Measurements from ENCODE around the gene SLC28A3. TPM values are rescaled to one million over a fixed set of nuclear protein-coding genes. Genes with fewer than 3 reads are reported as not detected.

The SLC28A3 gene
- total and polyA plus RNA-seq, 4 donors: 0.24 to 3.6 (median 0.46) TPM

DNA sequence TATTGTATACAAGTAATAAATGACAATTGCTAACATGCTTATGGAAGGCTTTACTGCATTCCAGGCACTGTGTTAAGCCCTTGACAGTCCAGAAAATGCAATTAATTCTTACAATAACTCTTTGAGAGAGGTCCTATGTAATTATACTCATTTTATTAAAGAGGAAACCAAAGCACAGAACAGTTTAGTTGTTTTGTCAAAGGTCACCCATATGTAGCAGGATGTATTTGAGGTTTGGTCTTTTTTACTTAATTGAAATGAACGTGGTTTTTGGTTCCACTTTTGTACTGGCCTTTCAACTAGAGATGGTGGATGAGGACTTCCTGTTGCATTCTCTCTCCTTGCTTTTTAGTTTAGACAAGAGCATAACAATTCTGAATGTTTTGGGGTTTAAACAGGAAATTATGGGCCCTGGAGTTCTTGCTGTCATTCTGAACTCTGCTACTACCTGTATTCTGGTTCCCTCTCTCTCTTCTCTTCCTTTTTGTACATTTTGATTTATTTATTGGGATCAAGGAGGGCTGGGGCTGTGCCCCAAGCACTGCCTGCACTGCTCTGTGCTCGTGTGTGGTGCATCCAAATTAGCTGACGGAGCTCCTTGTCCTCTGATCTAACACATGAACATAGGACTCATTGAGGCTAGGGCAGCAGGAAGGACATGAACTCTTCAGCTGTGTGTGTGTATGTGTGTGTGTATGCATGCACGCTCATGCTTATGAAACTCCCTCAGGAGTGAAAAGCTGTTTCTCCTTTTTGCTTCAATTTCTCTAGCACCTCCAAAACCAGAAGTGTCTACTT is 47.4 kb downstream of the SLC28A3 start:
- Histone ChIP-seq H3K4me1 (ENCODE audit: control insufficient read depth, insufficient read depth, low read length) (no peaks in the 10 kb centered on the region), H3K27me3 (ENCODE audit: control insufficient read depth, insufficient read depth, low read length) (no peaks in the 10 kb centered on the region), H3K36me3 (ENCODE audit: control insufficient read depth, insufficient read depth, low read length) (no peaks in the 10 kb centered on the region), H3K4me3 (ENCODE audit: low read depth, low read length) (no peak overlapping the region), H3K9me3 (ENCODE audit: control insufficient read depth, insufficient read depth, low read length) (no peaks in the 10 kb centered on the region), H3K27ac (ENCODE audit: low read depth, low read length) (no peak overlapping the region)
- WGBS (ENCODE audit: insufficient coverage): 59% methylated on average over 2 of the region's 4 CpGs
- DNase-seq (ENCODE audit: low read depth in 4 of 6, low spot score in 6 of 6): no peak

DNA sequence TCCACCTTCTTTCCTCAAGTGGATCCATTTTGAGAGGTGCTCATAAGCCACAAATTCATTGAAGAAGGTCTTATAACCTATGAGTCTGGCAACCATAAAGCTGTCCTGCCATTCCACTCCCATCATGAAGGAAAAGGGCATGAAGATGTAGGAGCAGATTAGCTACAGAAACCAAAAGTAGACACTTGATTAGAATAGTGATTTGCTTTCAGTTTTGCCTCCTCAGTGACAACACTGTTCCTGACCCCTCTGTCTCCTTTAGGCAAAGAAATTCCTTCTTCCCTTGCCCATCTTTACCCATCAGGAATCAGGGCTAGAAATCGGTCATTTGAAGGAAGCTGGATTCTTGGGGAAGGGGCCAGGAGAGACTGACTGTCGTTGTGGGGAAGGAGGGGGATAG is 55.2 kb downstream of the SLC28A3 start:
- H3K27ac ChIP-seq (ENCODE audit: low read depth, low read length): no peak overlapping the region
- no peaks in the 10 kb centered on the region for H3K4me1 ChIP-seq (ENCODE audit: control insufficient read depth, insufficient read depth, low read length)
- H3K27me3 ChIP-seq (ENCODE audit: control insufficient read depth, insufficient read depth, low read length): no peaks in the 10 kb centered on the region
- DNase-seq (ENCODE audit: low read depth in 4 of 6, low spot score in 6 of 6): no peak
- H3K9me3 ChIP-seq (ENCODE audit: control insufficient read depth, insufficient read depth, low read length): no peaks in the 10 kb centered on the region
- 65% methylated on average over 2 of the region's 2 CpGs for WGBS (ENCODE audit: insufficient coverage)
- H3K36me3 ChIP-seq (ENCODE audit: control insufficient read depth, insufficient read depth, low read length): no peaks in the 10 kb centered on the region
- no peak overlapping the region for H3K4me3 ChIP-seq (ENCODE audit: low read depth, low read length)

DNA sequence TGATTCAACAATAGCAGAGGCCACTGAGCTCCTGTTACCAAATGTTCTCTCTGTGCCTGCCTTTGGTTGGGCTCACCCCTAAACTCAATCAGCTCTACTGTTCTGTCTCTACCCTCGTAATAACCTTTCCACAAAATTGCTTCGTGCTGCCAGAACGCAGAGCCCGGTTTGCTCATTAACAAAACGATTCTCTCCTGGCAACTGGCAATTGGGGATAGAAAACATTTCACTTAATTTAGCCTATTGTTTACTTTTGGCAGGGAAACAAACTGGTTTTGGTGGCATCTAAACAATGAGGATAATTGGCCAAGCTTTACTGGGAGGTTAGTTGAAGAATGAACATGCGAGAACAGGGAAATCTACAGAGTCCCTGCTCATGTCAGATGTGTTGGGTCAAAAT is 56.6 kb downstream of the SLC28A3 start:
- H3K27me3 ChIP-seq (ENCODE audit: control insufficient read depth, insufficient read depth, low read length): no peaks in the 10 kb centered on the region
- DNase-seq (ENCODE audit: low read depth in 4 of 6, low spot score in 6 of 6): peak in 3 of 6 donors; percentile 28 to 84 (median 67)
- H3K9me3 ChIP-seq (ENCODE audit: control insufficient read depth, insufficient read depth, low read length): no peaks in the 10 kb centered on the region
- no peaks in the 10 kb centered on the region for H3K4me1 ChIP-seq (ENCODE audit: control insufficient read depth, insufficient read depth, low read length)
- no peaks in the 10 kb centered on the region for H3K36me3 ChIP-seq (ENCODE audit: control insufficient read depth, insufficient read depth, low read length)
- WGBS (ENCODE audit: insufficient coverage): 29% methylated on average over 4 of the region's 6 CpGs
- H3K27ac ChIP-seq (ENCODE audit: low read depth, low read length): no peak overlapping the region
- no peak overlapping the region for H3K4me3 ChIP-seq (ENCODE audit: low read depth, low read length)

DNA sequence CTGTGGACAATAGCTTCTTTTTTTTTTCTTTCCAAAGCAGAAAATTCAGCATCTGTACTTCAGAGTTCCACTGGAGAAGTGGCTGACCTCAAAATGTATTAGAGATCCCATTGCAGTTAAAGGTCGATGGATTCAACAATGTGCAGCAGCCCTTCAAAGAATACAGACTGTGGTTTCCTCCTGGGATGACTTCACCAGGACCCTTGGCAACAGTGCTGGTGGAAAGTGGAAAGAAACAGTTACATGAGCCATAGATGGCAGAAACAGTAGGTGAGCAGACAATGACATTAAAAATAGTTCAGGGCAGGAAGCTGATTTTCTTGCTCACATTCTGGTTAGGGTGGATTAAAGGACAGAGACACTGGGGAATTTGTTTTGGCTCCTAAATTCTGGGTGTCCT is 62.4 kb downstream of the SLC28A3 start:
- Histone ChIP-seq H3K4me3 (ENCODE audit: low read depth, low read length) (no peak overlapping the region), H3K36me3 (ENCODE audit: control insufficient read depth, insufficient read depth, low read length) (no peaks in the 10 kb centered on the region), H3K9me3 (ENCODE audit: control insufficient read depth, insufficient read depth, low read length) (no peaks in the 10 kb centered on the region), H3K4me1 (ENCODE audit: control insufficient read depth, insufficient read depth, low read length) (no peaks in the 10 kb centered on the region), H3K27ac (ENCODE audit: low read depth, low read length) (no peak overlapping the region), H3K27me3 (ENCODE audit: control insufficient read depth, insufficient read depth, low read length) (no peaks in the 10 kb centered on the region)
- WGBS (ENCODE audit: insufficient coverage): 17% methylated on average over 1 of the region's 1 CpG
- DNase-seq (ENCODE audit: low read depth in 4 of 6, low spot score in 6 of 6): no peak

DNA sequence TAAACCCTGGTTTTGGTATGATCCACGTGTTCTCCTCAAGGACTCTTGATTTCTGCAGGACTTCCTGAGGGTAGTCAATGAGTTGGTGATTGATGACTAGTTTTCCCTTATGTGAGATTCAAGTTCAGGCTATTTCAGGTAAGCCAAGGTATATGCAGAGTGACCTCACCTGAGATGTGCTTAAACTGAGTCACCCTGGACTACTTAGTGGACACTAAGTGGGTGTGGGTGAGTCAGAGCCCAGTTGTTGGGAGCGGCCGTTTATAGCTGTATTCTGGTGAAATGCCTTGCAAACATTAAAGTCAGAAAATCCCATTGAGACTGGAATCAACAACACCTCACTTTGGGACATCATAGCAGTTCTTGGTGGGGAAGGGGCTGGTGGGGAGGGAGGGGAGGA is 62.9 kb downstream of the SLC28A3 start:
- no peaks in the 10 kb centered on the region for H3K9me3 ChIP-seq (ENCODE audit: control insufficient read depth, insufficient read depth, low read length)
- H3K27ac ChIP-seq (ENCODE audit: low read depth, low read length): no peak overlapping the region
- no peaks in the 10 kb centered on the region for H3K36me3 ChIP-seq (ENCODE audit: control insufficient read depth, insufficient read depth, low read length)
- no peaks in the 10 kb centered on the region for H3K27me3 ChIP-seq (ENCODE audit: control insufficient read depth, insufficient read depth, low read length)
- 83% methylated on average over 1 of the region's 3 CpGs for WGBS (ENCODE audit: insufficient coverage)
- DNase-seq (ENCODE audit: low read depth in 4 of 6, low spot score in 6 of 6): no peak
- no peaks in the 10 kb centered on the region for H3K4me1 ChIP-seq (ENCODE audit: control insufficient read depth, insufficient read depth, low read length)
- no peak overlapping the region for H3K4me3 ChIP-seq (ENCODE audit: low read depth, low read length)

DNA sequence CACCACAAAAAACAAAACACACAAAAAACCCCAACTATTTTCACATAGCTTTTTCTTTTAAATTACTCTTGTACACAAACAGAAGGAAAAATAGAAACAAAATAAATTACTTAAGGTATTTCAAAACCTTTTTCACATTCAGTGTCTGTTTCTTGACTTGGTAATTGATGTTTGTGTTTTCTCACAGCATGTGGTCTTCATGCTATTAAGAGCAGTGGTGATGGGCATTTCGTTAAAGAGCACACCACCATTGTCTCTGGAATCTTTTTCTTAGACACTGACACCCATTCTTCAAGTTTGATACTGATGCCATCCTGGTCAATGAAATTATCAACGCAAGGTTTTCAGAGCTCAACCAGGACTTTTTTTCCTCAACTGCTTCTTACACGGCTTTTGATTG is 63.8 kb downstream of the SLC28A3 start:
- H3K9me3 ChIP-seq (ENCODE audit: control insufficient read depth, insufficient read depth, low read length): no peaks in the 10 kb centered on the region
- no CpG with 5 or more reads among the region's 3 CpGs for WGBS (ENCODE audit: insufficient coverage)
- H3K4me1 ChIP-seq (ENCODE audit: control insufficient read depth, insufficient read depth, low read length): peaks cover 5% of the 10 kb centered on the region
- H3K27ac ChIP-seq (ENCODE audit: low read depth, low read length): no peak overlapping the region
- H3K27me3 ChIP-seq (ENCODE audit: control insufficient read depth, insufficient read depth, low read length): no peaks in the 10 kb centered on the region
- DNase-seq (ENCODE audit: low read depth in 4 of 6, low spot score in 6 of 6): no peak
- no peaks in the 10 kb centered on the region for H3K36me3 ChIP-seq (ENCODE audit: control insufficient read depth, insufficient read depth, low read length)
- H3K4me3 ChIP-seq (ENCODE audit: low read depth, low read length): no peak overlapping the region

DNA sequence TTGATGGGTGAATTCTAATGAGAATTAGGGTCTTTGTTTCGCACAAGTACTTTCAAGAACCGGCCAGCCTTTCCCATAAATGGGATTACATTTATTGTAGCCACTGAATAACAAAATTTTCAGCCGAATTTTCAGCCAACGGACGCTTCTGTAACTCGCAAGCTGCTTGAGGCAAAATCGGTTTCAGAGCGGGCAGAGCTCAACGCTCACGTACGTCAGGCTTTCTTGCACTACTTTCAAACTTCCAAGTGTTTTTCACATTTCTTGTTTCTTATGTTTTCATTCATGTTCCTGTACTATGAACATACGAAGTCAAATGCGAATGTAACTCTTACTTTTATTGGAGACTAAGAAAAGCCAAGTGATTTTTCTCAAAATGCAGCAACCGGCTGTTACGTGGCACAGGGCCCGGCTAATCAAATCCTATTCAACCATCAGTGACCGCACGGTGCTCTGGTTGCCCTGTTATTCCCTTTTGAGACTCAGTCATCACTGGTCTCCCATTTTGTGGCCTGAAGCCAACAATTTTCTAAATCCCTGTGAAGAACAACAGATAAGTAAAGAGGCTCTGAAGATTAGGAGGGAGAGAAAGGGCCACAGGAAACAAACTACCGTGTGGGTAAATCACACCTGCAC is 68.5 kb downstream of the SLC28A3 start:
- WGBS (ENCODE audit: insufficient coverage): 20% methylated on average over 17 of the region's 19 CpGs
- DNase-seq (ENCODE audit: low read depth in 4 of 6, low spot score in 6 of 6): peak in 1 of 6 donors; percentile 62
- H3K36me3 ChIP-seq (ENCODE audit: control insufficient read depth, insufficient read depth, low read length): no peaks in the 10 kb centered on the region
- H3K4me3 ChIP-seq (ENCODE audit: low read depth, low read length): peak overlapping the region; percentile 40
- H3K4me1 ChIP-seq (ENCODE audit: control insufficient read depth, insufficient read depth, low read length): peaks cover 11% of the 10 kb centered on the region
- no peaks in the 10 kb centered on the region for H3K27me3 ChIP-seq (ENCODE audit: control insufficient read depth, insufficient read depth, low read length)
- H3K27ac ChIP-seq (ENCODE audit: low read depth, low read length): no peak overlapping the region
- H3K9me3 ChIP-seq (ENCODE audit: control insufficient read depth, insufficient read depth, low read length): no peaks in the 10 kb centered on the region

DNA sequence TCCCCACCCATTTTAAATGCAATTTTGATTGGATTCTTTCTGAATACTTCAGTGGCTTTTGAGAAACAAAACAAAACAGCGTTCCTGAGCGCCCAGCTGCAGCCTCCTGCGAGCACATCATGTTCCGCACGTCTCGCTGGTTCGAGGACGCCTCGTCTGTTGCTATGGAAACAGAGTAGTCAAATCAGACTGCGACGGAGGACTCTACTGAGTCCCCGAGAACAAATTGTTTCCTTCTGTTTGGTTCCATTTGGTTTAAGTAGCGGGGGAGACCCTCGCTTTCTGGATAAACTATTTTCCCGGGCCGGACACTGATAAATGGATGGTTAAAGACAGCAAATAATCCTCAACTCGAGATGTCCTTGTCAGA is 69.0 kb downstream of the SLC28A3 start:
- no peaks in the 10 kb centered on the region for H3K27me3 ChIP-seq (ENCODE audit: control insufficient read depth, insufficient read depth, low read length)
- DNase-seq (ENCODE audit: low read depth in 4 of 6, low spot score in 6 of 6): peak; percentile 63 to 97 (median 78)
- no peaks in the 10 kb centered on the region for H3K9me3 ChIP-seq (ENCODE audit: control insufficient read depth, insufficient read depth, low read length)
- no peak overlapping the region for H3K27ac ChIP-seq (ENCODE audit: low read depth, low read length)
- peaks cover 11% of the 10 kb centered on the region for H3K4me1 ChIP-seq (ENCODE audit: control insufficient read depth, insufficient read depth, low read length)
- H3K4me3 ChIP-seq (ENCODE audit: low read depth, low read length): peak overlapping the region; percentile 40
- 0% methylated on average over 15 of the region's 17 CpGs for WGBS (ENCODE audit: insufficient coverage)
- no peaks in the 10 kb centered on the region for H3K36me3 ChIP-seq (ENCODE audit: control insufficient read depth, insufficient read depth, low read length)

DNA sequence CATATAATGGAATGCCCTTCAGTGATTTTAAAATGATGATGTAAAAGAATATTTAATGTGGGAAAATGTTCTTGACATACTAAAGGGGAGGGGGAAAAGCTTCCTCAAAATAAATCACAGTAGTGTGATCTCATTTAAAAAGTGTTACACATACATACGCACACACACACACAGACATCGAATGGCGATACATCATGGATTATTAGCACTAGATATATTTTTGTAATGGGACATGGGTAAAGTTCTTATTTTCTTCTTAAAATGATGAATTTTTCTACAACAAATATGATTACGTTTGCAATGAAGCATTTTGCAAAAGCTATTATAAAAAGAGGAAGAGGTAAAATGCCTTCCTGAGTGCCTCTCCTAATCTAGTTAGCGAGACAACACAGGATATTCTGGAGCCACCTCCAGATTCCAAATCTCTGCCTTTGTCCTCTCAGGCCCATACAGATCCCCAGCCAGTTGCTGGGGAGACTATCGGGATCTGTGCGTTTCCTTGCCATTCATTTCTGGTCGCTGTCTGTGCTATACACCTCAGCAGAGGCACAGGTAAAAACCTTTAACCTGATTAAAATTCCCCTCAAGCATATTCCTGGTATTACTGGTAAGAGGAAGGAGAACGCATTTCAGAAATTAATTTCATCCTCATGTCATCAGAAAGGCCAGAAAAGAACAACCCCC is 69.6 kb downstream of the SLC28A3 start:
- no peak overlapping the region for H3K27ac ChIP-seq (ENCODE audit: low read depth, low read length)
- peaks cover 11% of the 10 kb centered on the region for H3K4me1 ChIP-seq (ENCODE audit: control insufficient read depth, insufficient read depth, low read length)
- H3K4me3 ChIP-seq (ENCODE audit: low read depth, low read length): peak overlapping the region; percentile 40
- H3K36me3 ChIP-seq (ENCODE audit: control insufficient read depth, insufficient read depth, low read length): no peaks in the 10 kb centered on the region
- DNase-seq (ENCODE audit: low read depth in 4 of 6, low spot score in 6 of 6): peak in 1 of 6 donors; percentile 31
- H3K27me3 ChIP-seq (ENCODE audit: control insufficient read depth, insufficient read depth, low read length): no peaks in the 10 kb centered on the region
- 50% methylated on average over 1 of the region's 9 CpGs for WGBS (ENCODE audit: insufficient coverage)
- no peaks in the 10 kb centered on the region for H3K9me3 ChIP-seq (ENCODE audit: control insufficient read depth, insufficient read depth, low read length)

Data from spinal cord (tissue), 10 donors.